ENCODE data around the gene ACO2.
"Not testable (repeated sequence)": the region's sequence is repeated elsewhere in the genome, so short reads cannot be mapped to it uniquely, and the experiment has no call there.

Gene ACO2

GRCh38 chr22:41564563-41564962 lies 95.6 kb downstream of the ACO2 start:
- DNase-seq (ENCODE audit: low read depth in 2 of 3, low spot score in 2 of 3) = no peak

- no peak for DNase-seq (ENCODE audit: low read depth in 2 of 3, low spot score in 2 of 3)
Measured at GRCh38 chr22:41565403-41566054, 96.6 kb downstream of the ACO2 start.

DNA sequence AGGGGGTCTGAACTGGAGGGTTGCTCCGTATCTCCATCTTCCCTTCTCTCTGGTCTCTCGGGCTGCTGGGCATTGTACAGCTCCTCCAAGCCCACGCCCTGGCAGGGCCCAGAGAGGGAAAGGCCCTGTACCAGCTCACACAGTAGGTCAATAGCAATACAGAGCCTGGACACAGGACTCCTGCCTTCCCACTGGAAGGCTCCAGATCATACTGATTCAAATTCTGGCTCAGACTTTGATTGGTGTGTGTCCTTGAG lies 98.5 kb downstream of the ACO2 start:
- DNase-seq (ENCODE audit: low read depth in 2 of 3, low spot score in 2 of 3) = no peak

DNA sequence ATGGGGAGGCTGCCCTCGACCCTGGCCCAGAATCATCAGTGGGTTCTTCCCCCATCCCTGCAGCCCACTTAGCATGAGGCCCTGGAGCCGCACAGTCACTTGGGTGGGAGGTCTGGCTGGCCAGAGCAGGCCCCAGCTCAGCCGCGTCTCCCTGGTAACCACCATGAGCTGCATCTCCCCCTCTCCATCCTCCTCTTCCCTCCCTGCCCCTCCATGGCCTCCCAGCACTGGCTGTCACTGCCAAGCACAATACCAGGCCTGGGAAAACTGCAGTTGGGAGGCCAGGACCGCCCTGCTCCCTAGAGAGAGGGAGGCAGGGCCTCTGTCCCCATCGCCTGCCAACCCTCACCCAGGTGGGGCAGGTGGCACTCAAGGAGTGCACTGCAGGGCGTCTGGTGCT lies 99.9 kb downstream of the ACO2 start:
- no peak for DNase-seq (ENCODE audit: low read depth in 2 of 3, low spot score in 2 of 3)

- DNase-seq (ENCODE audit: low read depth in 2 of 3, low spot score in 2 of 3) = no peak
Measured at GRCh38 chr22:41570221-41570620, 101.3 kb downstream of the ACO2 start.

DNA sequence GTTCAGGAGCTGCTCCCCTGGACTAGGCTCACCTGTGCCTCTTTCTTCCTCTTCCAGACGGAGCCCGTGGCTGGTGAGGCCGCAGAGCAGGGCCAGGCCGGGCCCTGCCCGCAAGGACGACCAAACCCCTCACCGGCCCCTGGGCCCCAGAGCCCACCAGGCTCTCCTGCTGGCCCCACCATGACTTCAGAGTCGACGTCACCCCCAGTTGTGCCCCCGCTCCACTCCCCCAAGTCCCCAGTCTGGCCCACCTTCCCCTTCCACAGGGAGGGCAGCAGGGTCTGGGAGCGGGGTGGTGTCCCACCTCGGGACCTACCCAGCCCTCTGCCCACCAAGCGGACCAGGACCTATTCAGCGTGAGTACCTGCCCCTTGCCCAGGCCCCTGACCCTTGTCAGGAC lies 102.9 kb downstream of the ACO2 start:
- no peak for DNase-seq (ENCODE audit: low read depth in 2 of 3, low spot score in 2 of 3)

- not testable (repeated sequence) for DNase-seq (ENCODE audit: low read depth in 2 of 3, low spot score in 2 of 3)
Measured at GRCh38 chr22:41572305-41572704, 103.4 kb downstream of the ACO2 start.

GRCh38 chr22:41573677-41574076 lies 104.8 kb downstream of the ACO2 start:
- no peak for DNase-seq (ENCODE audit: low read depth in 2 of 3, low spot score in 2 of 3)

GRCh38 chr22:41574847-41575381 lies 106.0 kb downstream of the ACO2 start:
- DNase-seq (ENCODE audit: low read depth in 2 of 3, low spot score in 2 of 3) = no peak

GRCh38 chr22:41575533-41575932 lies 106.6 kb downstream of the ACO2 start:
- DNase-seq (ENCODE audit: low read depth in 2 of 3, low spot score in 2 of 3) = no peak

- DNase-seq (ENCODE audit: low read depth in 2 of 3, low spot score in 2 of 3) = no peak
Measured at GRCh38 chr22:41576877-41577276, 108.0 kb downstream of the ACO2 start.

DNA sequence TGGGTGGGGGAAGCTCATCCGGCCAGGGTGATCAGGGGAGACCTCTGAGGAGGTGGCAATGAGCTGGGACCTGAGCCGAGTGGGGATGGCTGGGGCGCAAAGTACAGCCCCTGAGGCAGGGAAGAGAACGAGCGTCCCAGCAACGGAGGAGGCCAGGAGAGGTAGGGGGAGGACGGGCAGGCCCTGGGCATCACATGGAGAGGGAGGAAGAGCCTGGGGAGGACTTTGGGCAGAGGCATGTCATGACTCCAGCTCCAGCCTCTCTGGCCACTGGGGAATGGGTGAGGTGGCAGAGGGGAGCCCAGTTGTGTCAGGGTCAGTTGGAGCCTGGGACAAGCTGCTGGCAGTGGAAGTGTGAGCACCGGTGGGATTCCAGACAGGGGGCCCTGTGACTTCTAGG lies 109.2 kb downstream of the ACO2 start:
- DNase-seq (ENCODE audit: low read depth in 2 of 3, low spot score in 2 of 3) = no peak

Measured in activated CD8-positive, alpha-beta memory T cell treated with anti-CD3 and anti-CD28 coated beads for 48 hours (primary cell).